Renal pelvis (tissue), 4 donors: ENCODE data around the gene RNF144A. TPM values are rescaled to one million over a fixed set of nuclear protein-coding genes. Genes with fewer than 3 reads are reported as not detected.

Source experiments
- DNase-seq: peaks from one replicate; pipeline ENCODE4 v3.0.0-alpha.2; 2013
- polyA plus RNA-seq, 3 donors: library from polyadenylated mRNA; unstranded; fragments of 120-200 nt; gene quantifications; one replicate each; pipeline ENCODE4 v1.2.1, GENCODE V29; 2013; ENCODE audit not compliant: insufficient read length in 3 of 3

The RNF144A gene
- polyA plus RNA-seq, 3 donors = 53.1 to 57.7 (median 55.4) TPM

DNA sequence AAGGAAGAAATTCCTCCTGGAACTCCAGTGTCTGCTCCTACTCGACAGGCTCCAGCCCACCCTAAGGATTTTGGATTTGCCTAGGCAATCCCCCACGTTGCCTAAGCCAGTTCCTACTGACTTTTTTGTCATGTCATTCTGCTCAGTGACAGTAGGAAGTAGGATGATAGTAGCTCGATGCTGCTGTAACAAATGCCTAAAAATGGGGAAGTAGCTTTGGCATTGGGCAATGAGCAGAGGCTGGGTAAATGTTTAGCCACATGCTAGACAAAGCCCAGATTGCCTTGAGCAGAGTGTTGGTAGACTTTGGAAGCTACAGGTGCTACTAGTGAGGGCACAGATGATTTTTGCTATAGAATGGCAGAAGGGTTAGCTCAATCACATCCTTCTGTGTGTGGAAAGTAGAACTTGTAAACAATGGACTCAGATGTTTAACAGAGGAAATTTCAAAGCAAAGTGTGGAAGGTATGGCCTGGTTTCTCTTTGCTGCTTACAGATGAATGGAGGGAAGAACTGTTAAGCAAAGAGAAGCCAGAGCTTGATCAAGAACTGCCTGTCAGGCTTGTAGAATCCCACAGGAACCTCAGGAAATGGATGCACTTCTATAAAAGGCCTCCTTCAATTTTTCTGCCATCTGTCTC, 154.8 kb downstream of the RNF144A start:
- no peak for DNase-seq

DNA sequence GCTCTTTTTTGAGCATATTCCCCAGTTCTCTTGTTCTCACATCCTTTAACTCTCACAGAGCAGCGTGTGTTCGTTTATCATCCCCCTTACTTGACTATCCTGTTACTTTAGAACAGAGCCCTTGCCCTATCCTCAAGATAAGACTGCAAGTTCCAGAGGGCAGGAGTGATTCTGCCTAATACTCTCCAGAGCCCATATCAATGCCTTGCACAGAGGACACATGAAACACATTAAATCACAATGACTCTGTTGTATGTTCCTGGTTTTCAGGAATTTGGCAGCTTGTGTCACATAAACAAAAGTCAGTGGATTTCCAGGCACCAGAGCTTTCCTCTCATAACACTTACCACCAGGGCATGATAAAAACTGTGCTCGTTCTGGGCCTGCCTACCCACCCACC, 156.7 kb downstream of the RNF144A start:
- no peak for DNase-seq

DNA sequence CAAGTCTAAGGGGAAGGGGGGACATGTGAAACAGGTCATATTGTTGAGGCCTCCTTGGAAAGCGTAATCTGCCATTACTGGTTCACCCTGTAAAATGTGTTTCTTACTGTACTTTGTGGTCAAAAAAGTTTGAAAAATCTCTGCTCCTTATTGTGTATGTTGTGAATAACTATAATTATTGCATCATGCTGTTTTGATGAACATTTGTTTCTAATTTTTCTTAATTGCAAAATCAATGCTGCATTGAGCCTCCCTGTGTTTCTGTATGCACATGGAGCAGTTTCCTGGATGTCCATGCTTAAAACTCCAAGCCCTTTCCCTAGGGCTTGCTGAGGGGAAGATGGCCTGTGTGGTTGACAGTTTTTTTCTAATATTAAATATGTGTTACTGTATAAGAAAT, 158.6 kb downstream of the RNF144A start:
- no peak for DNase-seq

DNA sequence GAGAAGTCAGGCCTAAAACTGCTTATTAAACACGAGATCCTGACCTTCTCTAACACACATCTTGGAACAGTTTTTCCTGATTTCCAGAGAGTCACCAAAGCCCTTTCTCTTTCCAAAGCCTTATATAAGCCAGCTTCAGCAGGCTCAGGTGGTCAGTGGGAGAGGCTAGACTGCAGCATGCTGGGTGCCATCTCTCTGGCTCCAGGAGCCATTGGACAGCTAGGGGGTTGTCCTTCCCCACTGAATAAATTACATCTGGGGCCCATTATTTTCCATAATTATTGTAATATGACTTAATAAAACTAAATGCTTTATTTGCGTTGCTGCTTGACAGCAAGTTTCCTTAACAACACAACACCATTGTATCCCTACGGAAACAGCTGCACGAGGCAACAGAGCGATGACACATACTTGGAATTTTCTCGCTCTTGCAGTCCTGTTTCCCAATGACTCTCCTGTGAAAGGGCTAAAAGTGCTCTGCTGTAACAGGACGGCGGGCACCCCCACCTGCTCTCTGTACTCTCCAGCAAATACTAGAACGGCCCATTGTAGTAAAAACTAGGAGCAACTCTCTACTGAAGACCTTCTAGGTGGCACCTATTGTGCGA, 160.6 kb downstream of the RNF144A start:
- no peak for DNase-seq

DNA sequence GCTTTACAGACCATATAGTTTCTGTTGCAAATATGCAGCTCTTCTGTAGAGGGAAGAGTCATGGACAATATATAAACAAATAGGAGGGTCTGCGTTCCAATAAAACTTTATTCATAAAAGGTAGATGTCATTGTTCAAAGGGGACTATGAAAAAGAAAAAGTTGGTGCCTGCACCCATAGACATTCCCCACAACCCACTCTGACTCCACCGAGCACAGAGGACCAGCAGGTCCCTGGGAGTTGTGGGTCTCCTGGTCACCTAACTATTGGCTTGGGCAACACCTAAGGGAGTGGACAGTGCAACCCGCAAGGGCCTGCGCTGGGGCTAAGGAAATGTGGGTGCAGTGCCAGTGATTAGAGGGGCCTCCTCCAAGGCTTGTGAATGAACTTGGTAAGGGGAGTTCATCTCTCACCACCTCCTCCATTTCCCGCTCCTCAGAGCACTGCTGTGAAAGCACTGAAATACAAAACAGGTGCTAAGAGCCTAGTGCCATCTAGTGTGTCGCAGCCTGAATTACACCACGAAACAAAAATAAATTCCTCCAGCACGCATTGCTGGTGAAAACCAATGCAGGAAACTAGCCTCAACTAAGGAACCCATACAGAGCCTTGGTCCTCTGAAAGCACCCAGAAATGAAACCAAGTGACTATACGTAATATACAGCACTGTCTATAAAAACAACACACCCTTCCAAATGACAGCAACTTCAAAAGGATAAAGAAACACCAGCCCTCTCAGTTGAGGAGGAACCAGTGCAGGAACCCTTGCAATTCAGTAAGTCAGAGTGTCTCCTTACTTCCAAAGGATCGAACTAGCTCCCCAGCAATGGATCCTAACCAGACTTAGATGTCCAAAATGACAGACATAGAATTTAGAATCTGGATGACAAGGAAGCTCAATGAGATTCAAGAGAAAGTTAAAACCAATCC, 166.6 kb downstream of the RNF144A start:
- DNase-seq = no peak

DNA sequence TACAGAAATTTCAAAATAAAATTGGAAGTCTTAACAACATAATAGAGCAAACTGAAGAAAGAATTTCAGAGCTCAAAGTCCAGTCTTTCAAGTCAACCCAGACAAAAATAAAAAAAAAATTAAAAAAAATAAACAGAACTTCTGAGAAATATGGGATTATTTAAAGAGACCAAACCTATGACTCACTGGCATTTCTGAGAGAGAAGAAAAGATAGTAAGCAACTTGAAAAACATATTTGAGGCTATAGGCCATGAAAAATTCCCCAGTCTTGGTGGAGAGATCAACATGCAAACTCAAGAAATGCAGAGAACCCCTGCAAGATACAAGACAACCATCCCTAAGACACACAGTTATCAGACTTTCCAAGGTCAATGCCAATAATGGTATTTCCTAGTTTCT, 167.4 kb downstream of the RNF144A start:
- DNase-seq = no peak

DNA sequence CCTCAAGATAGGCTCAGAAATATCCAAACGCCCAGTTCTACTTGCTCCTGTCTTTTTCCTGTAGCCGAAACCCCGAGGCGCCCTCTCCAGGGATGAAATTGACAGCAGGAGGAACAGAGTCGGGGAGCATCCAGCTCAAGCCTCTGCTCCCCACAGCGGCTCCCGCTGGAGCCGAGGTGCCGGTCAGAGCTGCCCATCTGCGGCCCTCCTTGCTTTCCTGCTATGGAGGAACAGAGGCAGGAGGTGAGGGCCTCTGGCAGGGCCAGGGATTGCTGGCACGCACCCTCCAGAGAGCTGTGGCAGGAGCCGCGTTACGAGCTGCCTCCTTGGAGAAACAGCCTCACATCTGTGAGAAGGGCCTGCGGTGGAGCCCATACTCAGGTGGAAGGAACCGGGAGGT, 172.1 kb downstream of the RNF144A start:
- no peak for DNase-seq

DNA sequence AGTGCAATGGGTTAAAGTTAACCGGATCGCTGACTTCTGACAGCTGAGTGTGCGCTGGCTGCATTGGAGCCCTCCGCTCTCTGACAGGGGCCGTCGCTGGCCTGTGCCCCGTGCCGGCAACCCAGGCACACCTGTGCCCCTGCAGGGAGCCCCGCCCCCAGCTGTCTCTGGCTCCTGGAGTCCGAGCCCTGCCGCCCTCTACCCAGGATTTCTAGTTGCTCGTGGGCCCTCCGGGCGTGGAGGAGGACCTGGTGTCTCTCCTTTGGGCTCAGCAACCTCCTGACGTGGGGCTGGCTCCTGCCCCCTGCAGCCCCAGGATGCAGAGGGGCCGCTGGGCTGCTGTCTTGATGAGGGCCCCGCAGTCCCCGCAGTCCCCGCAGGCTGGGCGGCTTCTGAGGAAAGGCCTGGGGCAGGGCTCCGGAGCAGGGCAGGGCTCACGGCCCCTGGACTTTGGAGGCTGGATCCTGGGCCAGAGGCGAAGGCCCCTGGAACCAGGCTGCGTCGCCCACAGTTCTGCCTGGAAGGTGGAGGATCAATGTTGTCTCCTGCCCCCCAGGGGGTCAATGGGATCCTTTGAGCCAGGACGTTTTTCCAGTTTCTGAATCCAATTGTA, 172.8 kb downstream of the RNF144A start:
- DNase-seq = no peak

DNA sequence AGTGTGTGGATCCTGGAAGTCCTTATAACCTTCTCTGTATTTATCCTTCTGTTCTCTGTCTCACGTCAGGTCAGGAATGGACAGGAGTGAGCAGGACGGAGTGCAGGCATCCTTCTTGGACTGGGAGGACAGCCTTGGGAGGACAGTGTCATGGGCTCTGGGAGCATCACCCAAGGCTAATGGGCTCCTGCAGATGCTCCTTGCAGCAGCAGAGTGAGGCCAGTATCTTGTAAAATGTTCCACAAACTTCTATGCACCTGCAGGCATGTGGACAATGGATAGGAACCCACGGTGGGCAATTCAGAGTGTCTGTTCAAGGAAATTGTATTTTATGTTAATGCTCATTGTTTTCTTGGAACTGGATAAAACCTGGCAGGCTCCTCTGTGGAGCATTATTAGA, 176.2 kb downstream of the RNF144A start:
- DNase-seq = no peak

Other genes with a start within 250 kb of the RNF144A start
- gene CMPK2, start 51.5 kb upstream of the RNF144A start, polyA plus RNA-seq = 1 to 10 TPM; 3.0 to 3.5 (median 3.2) TPM
- 1 to 10 TPM; 2.9 to 4.0 (median 3.9) TPM for gene RSAD2, start 39.6 kb upstream of the RNF144A start, polyA plus RNA-seq